ENCODE data around the gene PTCD1. TPM values are rescaled to one million over a fixed set of nuclear protein-coding genes. Genes with fewer than 3 reads are reported as not detected.

The PTCD1 gene
- total and polyA plus RNA-seq, 2 of the 8 experiments (the other 6 are each of a cell fraction or from before 2014, with no cell fraction given): 7.5 to 7.6 TPM

DNA sequence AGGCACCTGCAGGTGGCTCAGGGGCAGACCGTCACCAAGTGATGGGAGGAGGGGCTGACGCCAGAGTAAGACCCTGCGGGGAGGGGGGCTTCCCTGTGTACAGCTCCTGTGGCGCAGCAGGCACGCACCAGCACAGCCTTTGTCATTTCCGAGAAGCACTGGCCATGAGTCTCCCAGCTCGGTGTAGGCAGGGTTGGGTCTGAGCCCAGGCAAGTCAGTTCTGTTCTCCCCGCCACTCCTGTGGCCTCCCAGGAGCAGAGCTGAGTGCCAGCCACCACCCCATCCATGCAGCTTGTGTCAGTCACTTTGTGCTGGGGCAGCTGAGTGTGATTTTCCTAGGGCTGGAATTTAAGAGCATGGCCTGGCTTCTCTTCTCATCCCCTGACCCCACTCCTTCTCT, 13.3 kb upstream of the PTCD1 start:
- CTCF ChIA-PET (ENCODE audit: partially characterized antibody): interaction anchor here (0.9 kb wide), 1 partner anchor 9 kb away, joined by 3 read pairs; no protein-coding TSS in a partner anchor
- TF ChIP-seq SAP30 (IDR thresholded peaks at IDR 0.05; ENCODE audit: insufficient read depth, insufficient replicate concordance, low read length): no peak
- no peak for TF ChIP-seq SIN3A (conservative IDR thresholded peaks at IDR 0.05 in 1 of 2, IDR thresholded peaks at IDR 0.05 in 1 of 2; ENCODE audit: low read depth in 1 of 2, low read length in 2 of 2)
- peak in 1 of 2 experiments; percentile 30; a peak in 1 of 3 replicates for TF ChIP-seq POLR2A (IDR thresholded peaks at IDR 0.05; ENCODE audit: control extremely low read depth in 1 of 2, low read depth in 2 of 2, low read length in 2 of 2)
- TF ChIP-seq PHF8 (conservative IDR thresholded peaks at IDR 0.05; ENCODE audit: low read depth, low read length): no peak
- Histone ChIP-seq H4K20me1 (replicated peaks in 1 of 2; ENCODE audit: control insufficient read depth in 1 of 2, insufficient read depth in 2 of 2, low read length in 2 of 2) (peaks cover 7 to 30% of the 10 kb centered on the region in 2 experiments), H3K56ac (replicated peaks; ENCODE audit: insufficient read length, low read depth, low read length) (no peak overlapping the region), H2BK20ac (ENCODE audit: low read length) (no peak overlapping the region), H3K79me1 (ENCODE audit: low read depth, low read length) (no peaks in the 10 kb centered on the region), H2AK5ac (ENCODE audit: low read depth, low read length) (no peak overlapping the region), H2BK120ac (replicated peaks; ENCODE audit: low read depth, low read length) (no peak overlapping the region), H2BK15ac (ENCODE audit: low read length) (no peak overlapping the region), H3K4me1 (replicated peaks in 1 of 4; ENCODE audit: control insufficient read depth in 3 of 4, insufficient read depth in 4 of 4, low read length in 3 of 4) (no peaks in the 10 kb centered on the region), H2BK5ac (ENCODE audit: low read depth, low read length) (no peak overlapping the region), H3K23ac (ENCODE audit: insufficient read length) (no peak overlapping the region), H3K36me3 (ENCODE audit: control insufficient read depth in 2 of 4, insufficient read depth in 4 of 4, low read length in 3 of 4) (peaks cover 38 to 83% (median 69%) of the 10 kb centered on the region in 4 experiments), H3K4me2 (ENCODE audit: insufficient read depth in 1 of 2, low read depth in 2 of 2, low read length in 2 of 2) (no peak overlapping the region), H3K79me2 (ENCODE audit: control insufficient read depth in 1 of 2, insufficient read depth in 2 of 2, low read length in 2 of 2) (no peaks in the 10 kb centered on the region), H3K4ac (replicated peaks; ENCODE audit: insufficient read length, low read depth, low read length) (no peak overlapping the region), H2BK12ac (ENCODE audit: low read depth, low read length) (no peak overlapping the region), H2AFZ (ENCODE audit: low read length) (no peak overlapping the region), H3K4me3 (ENCODE audit: extremely low read depth in 1 of 4, insufficient read depth in 2 of 4, low read depth in 3 of 4, low read length in 4 of 4) (no peak overlapping the region), H3K9me3 (ENCODE audit: insufficient read depth in 2 of 2, low read depth in 1 of 2, low read length in 1 of 2) (no peaks in the 10 kb centered on the region), H3K27me3 (replicated peaks in 1 of 4; ENCODE audit: control insufficient read depth in 3 of 4, extremely low read depth in 1 of 4, insufficient read depth in 3 of 4, low read length in 3 of 4) (no peaks in the 10 kb centered on the region), H3K18ac (ENCODE audit: extremely low read depth, low read length) (no peak overlapping the region), H4K91ac (replicated peaks; ENCODE audit: insufficient read length, low read length) (no peak overlapping the region), H3K27ac (ENCODE audit: low read depth, low read length) (no peak overlapping the region), H3K9ac (replicated peaks in 1 of 4; ENCODE audit: extremely low read depth in 1 of 4, low read depth in 3 of 4, low read length in 3 of 4) (no peak overlapping the region), H4K5ac (ENCODE audit: insufficient read length, low read depth, low read length) (no peak overlapping the region), H4K8ac (ENCODE audit: extremely low read depth, insufficient read depth, low read length) (no peak overlapping the region), H3K23me2 (ENCODE audit: low read depth, low read length) (no peaks in the 10 kb centered on the region), H3K14ac (ENCODE audit: insufficient read length) (no peak overlapping the region)
- FAIRE-seq (no peak), DNase-seq (ENCODE audit: low read depth in 1 of 2, low spot score in 2 of 2) (no peak)
- POLR2A ChIA-PET (ENCODE audit: partially characterized antibody): interaction anchor here (1.2 to 7.3 kb wide), 4 partner anchors 10 to 24 kb away, joined by 3 to 100 read pairs (median 5); partner anchors contain the start of genes ATP5MF, CPSF4 and PTCD1
- 92% methylated on average over 8 of the region's 8 CpGs; no CpG with 5 or more reads in 1 of the 2 experiments for WGBS, 2 experiments (ENCODE audit: extremely low coverage in 1 of 2, insufficient coverage in 1 of 2, insufficient read length in 1 of 2, insufficient replicate concordance in 2 of 2, low coverage in 1 of 2, low lambda C conversion rate in 2 of 2, missing lambda C conversion rate in 1 of 2)
